AG08396 (cell line): ENCODE data around the gene LDHAL6B.

ENCODE experiments used
- DNase-seq: peaks from one replicate; pipeline ENCODE4 v3.0.0; 2012; ENCODE audit warnings: low spot score, mixed read lengths

LDHAL6B gene

DNA sequence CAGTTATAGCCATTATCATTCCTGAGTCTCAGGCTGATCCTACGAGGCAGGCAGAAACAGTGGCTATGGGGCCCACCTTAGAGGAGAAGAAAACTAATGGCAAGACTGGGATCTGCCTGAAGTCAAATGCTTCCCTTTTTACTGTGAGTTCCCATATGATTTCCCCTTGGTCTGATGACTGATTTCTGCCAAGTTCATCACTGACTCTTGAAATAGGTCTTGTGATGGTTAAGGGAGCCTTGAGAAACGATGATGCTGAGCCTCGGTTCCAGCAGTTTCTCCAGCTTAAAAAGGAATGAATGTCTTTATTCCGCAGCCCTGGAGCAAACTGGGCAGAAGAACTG, 29.4 kb upstream of the LDHAL6B start:
- DNase-seq = no peak

- no peak for DNase-seq
Observed at GRCh38 chr15:59178151-59178695, 28.4 kb upstream of the LDHAL6B start.

- DNase-seq = no peak
Observed at GRCh38 chr15:59179717-59180116, 26.9 kb upstream of the LDHAL6B start.

DNA sequence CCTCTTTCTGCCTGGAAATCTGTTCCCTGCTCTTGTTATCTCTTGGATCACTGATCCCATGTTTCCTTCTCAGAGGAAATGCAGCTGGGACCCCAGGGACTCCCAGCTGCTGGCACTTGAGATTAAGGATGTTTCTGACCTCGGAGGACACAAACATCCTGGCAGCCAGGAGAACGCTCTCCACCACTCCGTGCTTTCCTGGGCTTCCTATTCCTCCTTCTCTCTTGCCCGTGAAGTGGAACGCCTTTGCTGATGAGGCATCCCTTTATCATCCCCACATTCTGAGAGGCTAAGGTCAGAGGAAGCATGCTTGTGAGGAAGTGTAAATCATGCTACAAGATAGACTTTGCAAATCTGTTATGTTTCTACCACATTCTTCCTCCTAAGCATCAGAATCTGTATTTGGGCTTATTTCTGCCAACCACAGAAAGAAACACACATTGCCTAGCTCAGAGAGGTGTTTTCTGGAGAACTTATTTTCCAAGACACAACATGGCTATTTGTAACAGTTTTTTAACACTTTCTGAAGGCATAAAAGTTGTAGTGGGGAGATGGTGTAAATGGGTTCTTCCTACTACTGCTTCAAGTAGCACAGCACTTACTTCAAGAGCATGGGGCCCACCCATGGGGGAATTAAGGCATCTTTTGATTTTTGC, 25.6 kb upstream of the LDHAL6B start:
- DNase-seq = no peak

DNA sequence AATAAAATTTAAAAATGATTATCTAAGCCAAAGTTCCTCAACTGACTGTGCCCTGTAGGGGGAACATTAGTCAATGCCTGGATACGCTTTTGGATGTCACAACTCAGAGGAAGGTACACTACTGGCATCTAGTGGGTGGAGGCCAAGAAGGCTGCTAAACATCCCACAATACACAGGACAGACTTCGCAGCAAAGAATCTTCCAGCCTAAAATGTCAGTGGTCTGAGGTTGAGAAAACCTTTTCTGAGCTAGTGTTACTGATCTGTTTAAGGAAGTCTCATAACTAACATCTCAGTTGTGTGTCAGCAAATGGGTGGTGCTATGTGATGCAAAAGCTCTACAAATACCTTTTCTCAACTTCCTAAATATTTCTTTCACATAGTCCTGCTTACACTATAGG, 20.9 kb upstream of the LDHAL6B start:
- DNase-seq = no peak

- no peak for DNase-seq
Observed at GRCh38 chr15:59186501-59186900, 20.1 kb upstream of the LDHAL6B start.

DNA sequence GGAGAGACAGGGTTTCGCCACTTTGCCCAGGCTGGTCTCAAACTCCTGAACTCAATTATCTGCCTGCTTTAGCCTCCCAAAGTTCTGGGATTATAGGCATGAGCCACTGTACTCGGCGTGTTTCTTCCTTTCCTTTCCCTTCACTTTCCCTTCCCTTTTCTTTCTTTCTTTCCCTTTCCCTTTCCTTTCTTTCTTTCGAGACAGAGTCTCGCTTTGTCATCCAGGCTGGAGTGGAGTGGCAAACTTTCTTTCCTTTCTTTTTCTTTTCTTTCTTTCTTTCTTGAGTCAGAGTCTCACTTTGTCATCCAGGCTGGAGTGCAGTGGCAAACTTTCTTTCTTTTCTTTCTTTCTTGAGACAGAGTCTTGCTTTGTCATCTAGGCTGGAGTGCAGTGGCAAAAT, 17.4 kb upstream of the LDHAL6B start:
- no peak for DNase-seq

DNA sequence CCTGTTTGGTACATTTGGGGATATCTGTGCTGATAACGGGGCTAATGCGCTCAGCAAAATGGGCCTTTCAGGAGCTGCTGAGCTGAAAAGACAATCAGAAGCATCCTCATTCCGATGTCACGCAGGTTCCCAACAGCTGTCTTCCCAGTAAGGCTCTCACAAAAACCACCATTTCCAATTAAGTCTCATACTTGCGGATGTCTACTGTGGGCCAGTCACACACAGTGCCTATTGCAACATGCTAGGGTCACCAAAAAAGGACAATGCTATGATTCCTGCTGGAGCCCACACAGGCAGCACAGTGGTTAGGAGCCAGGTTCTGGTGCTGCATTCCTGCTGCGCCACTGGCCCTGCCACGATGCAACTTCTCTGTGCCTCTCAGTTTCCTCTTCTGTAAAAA, 16.4 kb upstream of the LDHAL6B start:
- no peak for DNase-seq

DNA sequence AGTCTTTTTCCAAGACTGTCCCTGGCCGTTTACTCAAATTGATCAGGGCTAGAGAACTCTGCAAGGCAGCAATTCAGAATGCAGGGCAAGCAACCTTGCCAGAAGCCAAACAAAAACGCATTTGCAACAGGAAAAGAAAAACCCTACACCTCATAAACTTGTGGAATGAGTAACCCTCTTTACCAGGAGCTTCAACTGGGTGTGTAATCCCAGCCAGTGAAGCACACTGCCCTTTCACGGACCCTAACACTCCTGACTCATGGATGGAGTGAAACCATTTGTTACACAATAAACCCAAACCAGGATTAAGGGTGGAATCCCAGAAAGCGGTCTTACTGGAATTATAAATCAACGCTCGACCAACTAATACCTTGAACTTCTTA, 14.8 kb upstream of the LDHAL6B start:
- DNase-seq = peak; percentile 78

- DNase-seq = no peak
Observed at GRCh38 chr15:59194639-59195325, 11.9 kb upstream of the LDHAL6B start.

DNA sequence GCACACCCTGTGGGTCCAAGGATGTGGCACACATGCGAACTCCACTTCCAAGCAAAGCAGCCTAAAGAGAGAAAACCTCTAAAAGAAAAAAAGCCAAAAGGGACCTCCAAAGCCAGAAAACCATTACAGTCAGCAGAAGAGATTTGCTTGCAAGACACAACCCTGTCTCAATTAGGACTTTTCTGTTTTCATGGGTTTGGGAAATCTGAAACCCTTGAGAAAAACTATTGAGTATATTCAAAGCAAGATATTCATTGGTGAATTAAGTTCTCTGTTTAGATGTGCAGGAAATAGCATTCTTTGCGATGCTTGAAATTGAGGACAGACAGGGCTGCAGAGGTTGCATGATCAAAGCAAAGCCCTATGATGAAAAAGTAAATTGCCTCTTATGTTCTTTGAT, 10.2 kb upstream of the LDHAL6B start:
- no peak for DNase-seq

DNA sequence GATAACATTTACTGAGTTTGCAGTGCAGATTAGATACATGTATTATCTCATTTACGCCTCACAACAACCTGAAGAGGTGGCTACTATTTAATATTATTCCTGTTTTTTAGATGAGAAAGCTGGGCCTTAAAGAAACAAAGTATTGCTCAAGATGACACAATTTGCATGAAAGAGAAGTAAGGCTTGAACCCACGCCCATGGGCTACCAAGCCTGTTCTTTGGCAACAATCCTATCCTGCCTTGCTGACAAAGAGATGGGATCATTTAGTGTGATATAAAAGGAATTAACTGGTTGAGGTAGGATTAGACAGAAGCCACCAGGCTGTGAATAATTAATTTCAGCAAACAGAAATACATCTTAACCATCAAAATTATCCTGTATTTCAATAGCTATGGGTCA, 9.2 kb upstream of the LDHAL6B start:
- DNase-seq = no peak

DNA sequence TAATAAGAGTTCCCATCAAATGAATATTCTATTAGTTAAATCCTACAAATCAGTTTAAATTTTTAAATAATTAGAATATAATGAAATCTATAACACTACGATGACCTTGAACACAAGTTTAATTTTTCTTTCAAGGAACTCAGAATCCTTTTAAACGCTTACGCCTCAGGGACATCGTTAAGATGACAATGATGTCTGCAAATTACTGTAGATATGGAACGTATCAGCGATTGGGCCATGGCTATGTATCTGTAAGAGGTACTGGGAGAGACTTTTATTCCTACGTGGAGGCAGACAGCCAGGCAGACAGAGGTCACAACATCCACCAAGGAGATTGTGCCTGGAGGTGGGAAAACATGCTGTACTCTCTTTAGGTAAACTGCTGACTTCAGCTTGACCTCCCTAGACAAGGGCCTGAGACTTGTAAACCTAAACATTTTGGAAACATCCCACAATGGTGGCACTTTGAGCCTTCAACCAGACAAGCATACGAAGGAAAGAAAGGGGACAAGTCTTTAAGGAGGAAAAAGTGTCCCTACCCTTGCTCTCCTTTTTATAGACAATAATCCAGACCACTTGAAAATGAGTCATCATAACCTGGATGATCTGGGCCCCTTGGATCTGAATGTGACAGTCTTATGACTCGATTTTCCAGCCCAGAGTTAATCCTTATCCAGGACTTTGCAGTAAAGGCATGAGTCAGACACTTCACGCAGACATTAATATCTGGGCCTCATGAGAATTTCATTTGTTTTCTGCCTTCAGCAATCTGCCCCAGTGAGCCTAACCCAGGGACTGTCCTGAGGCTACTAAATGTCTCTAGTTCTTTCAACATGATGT, 6.8 kb upstream of the LDHAL6B start:
- peak; percentile 40 for DNase-seq

DNA sequence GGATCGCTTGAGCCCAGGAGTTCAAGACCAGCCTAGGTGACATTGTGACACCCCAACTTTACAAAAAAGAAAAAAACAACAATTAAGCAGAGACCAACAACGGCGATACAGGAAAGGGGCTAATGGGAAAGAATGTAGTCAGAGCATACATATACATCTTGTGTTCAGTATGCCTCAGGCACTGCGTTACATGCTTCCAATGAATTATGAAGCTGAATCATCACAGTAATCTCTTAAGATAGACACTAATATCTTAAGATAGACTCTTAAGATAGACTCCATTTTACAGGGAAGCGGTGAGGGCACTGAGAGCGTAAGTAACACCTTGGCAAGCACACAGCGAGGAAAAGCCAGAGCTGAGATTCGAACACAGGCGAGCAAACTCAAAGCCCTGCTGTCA, 6.1 kb upstream of the LDHAL6B start:
- no peak for DNase-seq

DNA sequence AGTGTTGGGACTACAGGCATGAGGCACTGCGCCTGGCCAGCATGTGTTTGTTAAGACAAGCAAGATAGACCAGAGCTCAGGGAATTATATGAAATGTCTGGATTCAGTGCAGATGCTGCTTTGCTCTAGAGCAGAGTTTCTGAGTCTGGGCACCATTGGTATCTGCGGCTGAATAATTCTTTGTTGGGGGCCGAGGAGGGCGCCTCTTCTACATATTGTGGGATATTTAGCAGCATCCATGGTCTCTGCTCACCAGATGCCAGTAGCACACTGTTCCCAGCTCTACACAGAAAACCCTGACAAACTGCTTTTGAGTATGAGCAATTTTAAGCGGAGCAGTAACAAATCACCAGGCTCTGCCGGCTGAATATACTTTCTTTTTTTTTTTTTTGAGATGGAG, 3.6 kb upstream of the LDHAL6B start:
- no peak for DNase-seq

- no peak for DNase-seq
Observed at GRCh38 chr15:59203657-59204056, 3.0 kb upstream of the LDHAL6B start.

DNA sequence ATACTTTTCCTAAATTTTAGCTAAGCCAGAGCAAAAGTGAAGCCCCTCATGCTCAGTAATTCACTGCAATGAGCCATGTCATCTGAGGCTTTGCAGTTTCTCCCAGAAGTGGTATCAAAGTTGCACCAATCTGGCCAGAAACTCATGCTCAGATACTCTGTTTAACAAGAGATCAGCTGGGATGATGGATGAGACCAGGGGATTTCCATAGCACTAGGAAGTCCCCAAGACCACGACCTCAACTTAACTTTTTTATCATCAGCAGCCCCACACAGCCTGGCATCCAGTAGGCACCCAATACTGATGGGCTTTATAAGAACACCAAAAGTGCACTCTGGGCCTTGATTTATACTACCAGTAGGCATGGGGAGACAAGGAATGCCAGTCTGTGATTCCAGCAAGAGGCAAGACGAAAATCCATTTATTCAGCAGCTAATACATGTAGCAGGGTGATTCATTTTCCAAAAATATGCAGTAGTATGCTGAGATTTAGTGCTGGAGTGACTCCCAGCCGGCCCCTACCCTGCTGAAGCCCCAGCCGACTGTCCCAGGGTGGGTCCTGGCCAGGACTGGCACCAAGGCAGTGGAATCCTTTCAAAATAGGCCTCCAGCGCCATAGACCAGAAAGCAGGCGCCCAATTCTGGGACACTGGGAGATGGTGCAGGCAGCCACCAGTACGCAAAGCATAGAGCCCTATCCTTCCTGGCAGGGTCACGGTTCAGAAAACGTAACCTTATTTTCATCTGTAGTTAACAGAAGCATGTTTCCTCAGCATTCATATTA, 612 bp upstream of the LDHAL6B start:
- DNase-seq = no peak

- DNase-seq = peak; percentile 14
Observed at GRCh38 chr15:59208613-59209249, 2.1 kb downstream of the LDHAL6B start.

- no peak for DNase-seq
Observed at GRCh38 chr15:59210186-59210585, 3.5 kb downstream of the LDHAL6B start.

- DNase-seq = no peak
Observed at GRCh38 chr15:59216911-59217310, 10.3 kb downstream of the LDHAL6B start.

- no peak for DNase-seq
Observed at GRCh38 chr15:59217876-59218498, 11.3 kb downstream of the LDHAL6B start.
